ENCODE data around the gene SLC44A5. TPM values are rescaled to one million over a fixed set of nuclear protein-coding genes. Genes with fewer than 3 reads are reported as not detected.

Gene SLC44A5
- polyA plus RNA-seq, 3 donors from 2014 or later = 0.25 to 0.88 TPM; not detected in 1

GRCh38 chr1:75338616-75339483, 272.1 kb downstream of the SLC44A5 start:
- Mint-ChIP-seq H3K36me3 (no peaks in the 10 kb centered on the region), H3K27ac (no peak overlapping the region), H3K9me3 (peaks cover 2 to 9% (median 4%) of the 10 kb centered on the region in 6 donors), H3K27me3 (ENCODE audit: low read depth in 3 of 3) (no peaks in the 10 kb centered on the region), H3K4me3 (no peak overlapping the region), H3K4me1 (no peaks in the 10 kb centered on the region)
- no peak for DNase-seq

GRCh38 chr1:75334876-75335389, 276.0 kb downstream of the SLC44A5 start:
- no peak for DNase-seq
- Mint-ChIP-seq H3K4me3 (no peak overlapping the region), H3K36me3 (no peaks in the 10 kb centered on the region), H3K27me3 (ENCODE audit: low read depth in 3 of 3) (no peaks in the 10 kb centered on the region), H3K27ac (no peak overlapping the region), H3K9me3 (peaks cover 0 to 9% (median 3%) of the 10 kb centered on the region in 6 donors), H3K4me1 (no peaks in the 10 kb centered on the region)

- Mint-ChIP-seq H3K27ac (no peak overlapping the region), H3K27me3 (ENCODE audit: low read depth in 3 of 3) (peaks cover 0 to 3% (median 2%) of the 10 kb centered on the region in 3 donors), H3K4me1 (no peaks in the 10 kb centered on the region), H3K4me3 (no peak overlapping the region), H3K36me3 (no peaks in the 10 kb centered on the region), H3K9me3 (peaks cover 0 to 3% (median 0%) of the 10 kb centered on the region in 6 donors)
- no peak for DNase-seq
These were observed 280.3 kb downstream of the SLC44A5 start for GRCh38 chr1:75330624-75331023.

GRCh38 chr1:75328691-75329090, 282.2 kb downstream of the SLC44A5 start:
- no peaks in the 10 kb centered on the region for H3K36me3 Mint-ChIP-seq
- no peaks in the 10 kb centered on the region for H3K4me1 Mint-ChIP-seq
- no peak overlapping the region for H3K4me3 Mint-ChIP-seq
- DNase-seq = no peak
- H3K27me3 Mint-ChIP-seq (ENCODE audit: low read depth in 3 of 3) = peaks cover 0 to 3% (median 2%) of the 10 kb centered on the region in 3 donors
- no peaks in the 10 kb centered on the region for H3K9me3 Mint-ChIP-seq
- no peak overlapping the region for H3K27ac Mint-ChIP-seq

- H3K27ac Mint-ChIP-seq = no peak overlapping the region
- H3K4me3 Mint-ChIP-seq = no peak overlapping the region
- peaks cover 0 to 3% (median 2%) of the 10 kb centered on the region in 3 donors for H3K27me3 Mint-ChIP-seq (ENCODE audit: low read depth in 3 of 3)
- H3K4me1 Mint-ChIP-seq = no peaks in the 10 kb centered on the region
- H3K36me3 Mint-ChIP-seq = no peaks in the 10 kb centered on the region
- no peak for DNase-seq
- peaks cover 0 to 4% (median 0%) of the 10 kb centered on the region in 6 donors for H3K9me3 Mint-ChIP-seq
These were observed 283.5 kb downstream of the SLC44A5 start for GRCh38 chr1:75327395-75327794.

- no peaks in the 10 kb centered on the region for H3K36me3 Mint-ChIP-seq
- H3K9me3 Mint-ChIP-seq = peaks cover 0 to 14% (median 3%) of the 10 kb centered on the region in 6 donors
- H3K4me3 Mint-ChIP-seq = no peak overlapping the region
- no peak for DNase-seq
- no peaks in the 10 kb centered on the region for H3K27me3 Mint-ChIP-seq (ENCODE audit: low read depth in 3 of 3)
- no peak overlapping the region for H3K27ac Mint-ChIP-seq
- no peaks in the 10 kb centered on the region for H3K4me1 Mint-ChIP-seq
These were observed 292.9 kb downstream of the SLC44A5 start for GRCh38 chr1:75317976-75318375.

GRCh38 chr1:75316230-75316629, 294.7 kb downstream of the SLC44A5 start:
- Mint-ChIP-seq H3K27ac (no peak overlapping the region), H3K4me1 (no peaks in the 10 kb centered on the region), H3K36me3 (no peaks in the 10 kb centered on the region), H3K9me3 (peaks cover 0 to 7% (median 3%) of the 10 kb centered on the region in 6 donors), H3K4me3 (no peak overlapping the region), H3K27me3 (ENCODE audit: low read depth in 3 of 3) (no peaks in the 10 kb centered on the region)
- no peak for DNase-seq

GRCh38 chr1:75312620-75313019, 298.3 kb downstream of the SLC44A5 start:
- Mint-ChIP-seq H3K4me3 (no peak overlapping the region), H3K36me3 (no peaks in the 10 kb centered on the region), H3K9me3 (peaks cover 0 to 3% (median 1%) of the 10 kb centered on the region in 6 donors), H3K27ac (no peak overlapping the region), H3K4me1 (no peaks in the 10 kb centered on the region), H3K27me3 (ENCODE audit: low read depth in 3 of 3) (no peaks in the 10 kb centered on the region)
- no peak for DNase-seq

- H3K9me3 Mint-ChIP-seq = peaks cover 0 to 3% (median 0%) of the 10 kb centered on the region in 6 donors
These were observed 300.8 kb downstream of the SLC44A5 start for GRCh38 chr1:75310067-75310466.

GRCh38 chr1:75308365-75308764, 302.5 kb downstream of the SLC44A5 start:
- no peak overlapping the region for H3K4me3 Mint-ChIP-seq
- H3K27me3 Mint-ChIP-seq (ENCODE audit: low read depth in 3 of 3) = peaks cover 0 to 2% (median 0%) of the 10 kb centered on the region in 3 donors
- no peaks in the 10 kb centered on the region for H3K36me3 Mint-ChIP-seq
- DNase-seq = no peak
- peaks cover 0 to 3% (median 0%) of the 10 kb centered on the region in 6 donors for H3K9me3 Mint-ChIP-seq
- no peak overlapping the region for H3K27ac Mint-ChIP-seq
- no peaks in the 10 kb centered on the region for H3K4me1 Mint-ChIP-seq

More at GRCh38 chr1:75310067-75310466, 300.8 kb downstream of the SLC44A5 start:
- DNase-seq = no peak
- H3K27me3 Mint-ChIP-seq (ENCODE audit: low read depth in 3 of 3) = peaks cover 0 to 2% (median 0%) of the 10 kb centered on the region in 3 donors
- no peak overlapping the region for H3K4me3 Mint-ChIP-seq
- no peaks in the 10 kb centered on the region for H3K36me3 Mint-ChIP-seq
- H3K4me1 Mint-ChIP-seq = no peaks in the 10 kb centered on the region
- H3K27ac Mint-ChIP-seq = no peak overlapping the region

- DNase-seq = no peak
- H3K9me3 Mint-ChIP-seq = peaks cover 0 to 2% (median under 1%) of the 10 kb centered on the region in 6 donors
- H3K4me1 Mint-ChIP-seq = no peaks in the 10 kb centered on the region
- H3K4me3 Mint-ChIP-seq = no peak overlapping the region
- no peaks in the 10 kb centered on the region for H3K36me3 Mint-ChIP-seq
- no peak overlapping the region for H3K27ac Mint-ChIP-seq
- peaks cover 0 to 2% (median 0%) of the 10 kb centered on the region in 3 donors for H3K27me3 Mint-ChIP-seq (ENCODE audit: low read depth in 3 of 3)
These were observed 305.9 kb downstream of the SLC44A5 start for GRCh38 chr1:75305061-75305460.

GRCh38 chr1:75293270-75293669, 317.6 kb downstream of the SLC44A5 start:
- Mint-ChIP-seq H3K27me3 (ENCODE audit: low read depth in 3 of 3) (peaks cover 0 to 3% (median 2%) of the 10 kb centered on the region in 3 donors), H3K9me3 (peaks cover 5 to 27% (median 7%) of the 10 kb centered on the region in 6 donors), H3K4me1 (no peaks in the 10 kb centered on the region), H3K4me3 (no peak overlapping the region), H3K36me3 (peaks cover 0 to 3% (median 0%) of the 10 kb centered on the region in 3 donors), H3K27ac (no peak overlapping the region)
- DNase-seq = no peak

GRCh38 chr1:75292013-75292412, 318.9 kb downstream of the SLC44A5 start:
- H3K27me3 Mint-ChIP-seq (ENCODE audit: low read depth in 3 of 3) = peaks cover 0 to 3% (median 2%) of the 10 kb centered on the region in 3 donors
- H3K9me3 Mint-ChIP-seq = peaks cover 3 to 35% (median 10%) of the 10 kb centered on the region in 6 donors
- DNase-seq = no peak
- peaks cover 0 to 3% (median 0%) of the 10 kb centered on the region in 3 donors for H3K36me3 Mint-ChIP-seq
- no peaks in the 10 kb centered on the region for H3K4me1 Mint-ChIP-seq
- H3K27ac Mint-ChIP-seq = no peak overlapping the region
- no peak overlapping the region for H3K4me3 Mint-ChIP-seq

GRCh38 chr1:75276385-75276784, 334.5 kb downstream of the SLC44A5 start:
- DNase-seq = no peak
- H3K27me3 Mint-ChIP-seq (ENCODE audit: low read depth in 3 of 3) = peaks cover 0 to 4% (median 0%) of the 10 kb centered on the region in 3 donors
- peaks cover 0 to 16% (median 5%) of the 10 kb centered on the region in 6 donors for H3K9me3 Mint-ChIP-seq
- H3K36me3 Mint-ChIP-seq = peaks cover 0 to 3% (median 0%) of the 10 kb centered on the region in 3 donors
- no peak overlapping the region for H3K4me3 Mint-ChIP-seq
- no peaks in the 10 kb centered on the region for H3K4me1 Mint-ChIP-seq
- no peak overlapping the region for H3K27ac Mint-ChIP-seq

Measured in immature natural killer cell (primary cell).